Measurements from ENCODE around the gene CGRRF1.

CGRRF1 gene

GRCh38 chr14:54509546-54510501 lies at the start of gene CGRRF1:
TSS of gene CGRRF1 (plus strand) at chr14:54509906. CDS start at chr14:54509960, 54 bp downstream.
- DNase-seq (ENCODE audit: low read depth in 2 of 2), result peak; percentile 89 to 93

GRCh38 chr14:54462048-54462447 lies 47.7 kb upstream of the CGRRF1 start:
- DNase-seq (ENCODE audit: low read depth in 2 of 2), result no peak

- DNase-seq (ENCODE audit: low read depth in 2 of 2), result no peak
Measured at GRCh38 chr14:54465654-54466053, 44.1 kb upstream of the CGRRF1 start.

GRCh38 chr14:54467280-54467679 lies 42.4 kb upstream of the CGRRF1 start:
- no peak for DNase-seq (ENCODE audit: low read depth in 2 of 2)

- no peak for DNase-seq (ENCODE audit: low read depth in 2 of 2)
Measured at GRCh38 chr14:54470701-54471100, 39.0 kb upstream of the CGRRF1 start.

GRCh38 chr14:54471641-54472040 lies 38.1 kb upstream of the CGRRF1 start:
- DNase-seq (ENCODE audit: low read depth in 2 of 2), result no peak

- no peak for DNase-seq (ENCODE audit: low read depth in 2 of 2)
Measured at GRCh38 chr14:54472315-54472714, 37.4 kb upstream of the CGRRF1 start.

- DNase-seq (ENCODE audit: low read depth in 2 of 2), result no peak
Measured at GRCh38 chr14:54474232-54474793, 35.4 kb upstream of the CGRRF1 start.

GRCh38 chr14:54475187-54475899 lies 34.4 kb upstream of the CGRRF1 start:
- DNase-seq (ENCODE audit: low read depth in 2 of 2), result no peak

GRCh38 chr14:54475911-54476310 lies 33.8 kb upstream of the CGRRF1 start:
- DNase-seq (ENCODE audit: low read depth in 2 of 2), result no peak

- no peak for DNase-seq (ENCODE audit: low read depth in 2 of 2)
Measured at GRCh38 chr14:54478636-54479215, 31.0 kb upstream of the CGRRF1 start.

- DNase-seq (ENCODE audit: low read depth in 2 of 2), result no peak
Measured at GRCh38 chr14:54480830-54481562, 28.7 kb upstream of the CGRRF1 start.

- DNase-seq (ENCODE audit: low read depth in 2 of 2), result no peak
Measured at GRCh38 chr14:54481695-54482094, 28.0 kb upstream of the CGRRF1 start.

- DNase-seq (ENCODE audit: low read depth in 2 of 2), result no peak
Measured at GRCh38 chr14:54483073-54483745, 26.5 kb upstream of the CGRRF1 start.

- no peak for DNase-seq (ENCODE audit: low read depth in 2 of 2)
Measured at GRCh38 chr14:54483846-54484245, 25.9 kb upstream of the CGRRF1 start.

- DNase-seq (ENCODE audit: low read depth in 2 of 2), result no peak
Measured at GRCh38 chr14:54486685-54487084, 23.0 kb upstream of the CGRRF1 start.

GRCh38 chr14:54487771-54488170 lies 21.9 kb upstream of the CGRRF1 start:
- DNase-seq (ENCODE audit: low read depth in 2 of 2), result no peak

GRCh38 chr14:54488318-54488645 lies 21.4 kb upstream of the CGRRF1 start:
- no peak for DNase-seq (ENCODE audit: low read depth in 2 of 2)

- peak; percentile 70 to 74 for DNase-seq (ENCODE audit: low read depth in 2 of 2)
Measured at GRCh38 chr14:54488646-54489317, 20.9 kb upstream of the CGRRF1 start, which contains the start of gene GMFB. TSS of gene GMFB (minus strand) at chr14:54488980. CDS start at chr14:54488927, 53 bp downstream.

GRCh38 chr14:54489318-54489683 lies 20.4 kb upstream of the CGRRF1 start:
- DNase-seq (ENCODE audit: low read depth in 2 of 2), result no peak

All from stimulated activated CD4-positive, alpha-beta T cell treated with anti-CD3 and anti-CD28 coated beads, Interleukin-1b, Interleukin-23, amount 100 ng/mL, for 1 hour (primary cell).